Ecto neural progenitor cell (in vitro differentiated cells): ENCODE data around the gene KCNJ9.
"Not testable (repeated sequence)": the region's sequence is repeated elsewhere in the genome, so short reads cannot be mapped to it uniquely, and the experiment has no call there.

Experiments used
- DNase-seq: peaks from one replicate; pipeline ENCODE4 v3.0.0-alpha.2; 2018; ENCODE audit warnings: low spot score

The KCNJ9 gene

GRCh38 chr1:160103658-160104408, 22.5 kb downstream of the KCNJ9 start:
- DNase-seq: no peak

- DNase-seq: no peak
These were observed 23.1 kb downstream of the KCNJ9 start for GRCh38 chr1:160104486-160104885.

- DNase-seq: no peak
These were observed 23.8 kb downstream of the KCNJ9 start for GRCh38 chr1:160105155-160105554.

GRCh38 chr1:160107512-160107911, 26.2 kb downstream of the KCNJ9 start:
- no peak for DNase-seq

GRCh38 chr1:160108888-160109662, 27.7 kb downstream of the KCNJ9 start:
- peak; percentile 85 for DNase-seq

DNA sequence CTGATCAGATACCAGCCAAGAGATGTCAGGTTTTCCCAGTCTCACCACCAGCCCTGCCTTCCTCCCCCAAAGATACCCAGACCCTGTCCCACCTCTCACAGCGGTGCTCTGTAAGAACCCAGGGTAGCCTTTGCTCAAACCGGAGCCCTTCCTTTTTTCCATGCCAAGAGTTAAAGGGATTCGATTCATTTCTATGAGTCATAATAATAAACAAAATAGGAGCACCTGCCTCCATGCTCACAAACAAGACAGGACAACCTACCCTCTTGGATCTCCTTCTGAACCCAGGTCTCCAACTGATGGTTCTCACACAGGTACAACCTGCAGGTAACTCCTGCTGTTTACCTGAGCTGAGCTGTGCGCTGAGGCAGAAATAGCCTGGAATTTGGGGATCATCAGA, 28.3 kb downstream of the KCNJ9 start:
- no peak for DNase-seq

DNA sequence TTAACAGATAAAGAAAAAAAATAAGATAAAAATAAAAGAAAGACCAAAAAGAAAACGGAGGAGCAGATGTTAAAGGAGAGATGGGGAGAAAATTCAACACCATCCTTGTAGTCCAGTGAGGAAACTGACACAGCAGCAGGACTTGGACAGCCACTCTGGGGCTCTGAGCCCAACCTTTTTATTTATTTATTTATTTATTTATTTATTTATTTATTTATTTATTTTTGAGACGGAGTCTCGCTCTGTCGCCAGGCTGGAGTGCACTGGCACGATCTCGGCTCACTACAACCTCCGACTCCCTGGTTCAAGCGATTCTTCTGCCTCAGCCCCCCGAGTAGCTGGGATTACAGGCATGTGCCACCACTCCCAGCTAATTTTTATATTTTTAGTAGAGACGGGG, 30.1 kb downstream of the KCNJ9 start:
- not testable (repeated sequence) for DNase-seq

- DNase-seq: no peak
These were observed 31.0 kb downstream of the KCNJ9 start for GRCh38 chr1:160112357-160112756.

- no peak for DNase-seq
These were observed 32.1 kb downstream of the KCNJ9 start for GRCh38 chr1:160113407-160113806.

DNA sequence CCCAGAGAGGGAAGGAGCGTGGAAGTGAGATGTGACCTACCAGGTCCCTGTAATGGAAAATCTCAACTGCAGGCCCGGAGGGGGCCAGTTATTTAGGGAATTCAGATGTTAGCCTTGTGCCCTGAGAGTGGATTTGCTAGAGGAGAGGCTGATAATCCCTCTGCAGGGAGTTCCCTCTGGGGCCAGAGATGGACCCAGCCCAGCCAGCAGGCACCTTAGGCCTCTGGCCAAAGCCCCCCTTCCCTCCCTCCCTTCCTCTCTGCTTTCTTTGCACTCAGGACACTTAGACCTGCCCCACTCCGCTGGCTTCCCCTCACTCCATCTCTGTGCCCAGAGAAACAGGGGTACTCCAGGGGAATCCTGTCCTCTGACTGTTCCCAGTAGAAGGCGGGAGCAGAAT, 32.7 kb downstream of the KCNJ9 start:
- DNase-seq: no peak

GRCh38 chr1:160115545-160116282, 34.4 kb downstream of the KCNJ9 start, which contains the start of gene ATP1A2:
Gene ATP1A2 (plus strand): TSS chr1:160115759. CDS start chr1:160115862, 103 bp downstream.
- DNase-seq: peak; percentile 75

GRCh38 chr1:160116283-160117147, 35.2 kb downstream of the KCNJ9 start:
- DNase-seq: no peak

DNA sequence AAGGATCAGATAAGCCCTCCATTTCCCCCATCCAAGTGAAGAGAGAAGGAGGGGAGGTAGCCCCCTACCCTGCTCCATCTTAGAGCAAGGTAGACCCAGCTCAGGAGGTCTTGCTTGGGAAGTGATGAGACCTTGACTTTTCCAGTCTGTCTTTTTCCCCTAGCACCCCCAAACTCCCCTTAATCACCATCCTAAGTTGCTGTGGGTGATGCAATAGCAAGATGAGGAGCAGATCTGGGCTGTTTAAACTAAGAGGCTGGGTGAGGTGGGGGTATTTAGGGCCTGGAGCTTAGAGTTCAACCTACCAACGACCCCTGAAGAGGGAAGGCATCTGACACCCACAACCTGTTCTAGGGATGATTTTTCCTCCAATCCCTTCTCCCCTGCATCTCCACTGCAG, 36.0 kb downstream of the KCNJ9 start:
- no peak for DNase-seq

- DNase-seq: no peak
These were observed 36.4 kb downstream of the KCNJ9 start for GRCh38 chr1:160117709-160118183.

GRCh38 chr1:160118928-160119327, 37.6 kb downstream of the KCNJ9 start:
- no peak for DNase-seq

DNA sequence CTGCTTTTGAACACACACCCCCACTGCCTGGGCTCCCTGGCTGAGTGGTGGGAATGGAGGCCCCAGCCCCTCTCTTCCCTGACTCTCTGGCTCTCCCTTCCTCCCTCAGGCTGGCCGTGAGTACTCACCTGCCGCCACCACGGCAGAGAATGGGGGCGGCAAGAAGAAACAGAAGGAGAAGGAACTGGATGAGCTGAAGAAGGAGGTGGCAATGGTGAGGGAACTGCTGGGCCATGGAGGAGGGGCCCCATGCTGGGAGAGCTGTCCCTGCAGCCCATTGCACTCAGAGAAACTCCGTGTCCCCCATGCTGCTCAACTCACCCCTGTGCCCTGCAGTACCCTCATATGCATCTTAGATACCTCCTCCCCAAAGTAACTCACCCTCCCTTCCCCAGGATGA, 39.5 kb downstream of the KCNJ9 start:
- no peak for DNase-seq

DNA sequence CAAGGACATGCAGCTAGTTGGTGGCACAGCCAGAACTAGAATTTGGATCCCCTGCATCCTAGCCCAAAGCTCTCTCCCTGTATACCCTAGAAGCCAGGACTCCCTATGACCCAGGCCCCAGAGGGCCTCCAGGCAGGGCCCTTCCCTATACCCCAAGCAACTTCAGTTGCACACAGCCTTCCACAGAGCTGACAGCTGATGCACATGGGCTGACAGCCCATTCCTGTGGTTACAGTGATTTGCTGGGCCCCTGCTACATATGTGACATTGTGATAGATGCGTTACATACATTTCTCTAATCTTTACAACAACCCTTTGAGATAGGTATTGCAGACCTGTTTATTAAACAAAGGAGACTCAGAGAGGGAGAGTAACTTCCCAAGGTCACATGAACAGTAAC, 40.0 kb downstream of the KCNJ9 start:
- no peak for DNase-seq

DNA sequence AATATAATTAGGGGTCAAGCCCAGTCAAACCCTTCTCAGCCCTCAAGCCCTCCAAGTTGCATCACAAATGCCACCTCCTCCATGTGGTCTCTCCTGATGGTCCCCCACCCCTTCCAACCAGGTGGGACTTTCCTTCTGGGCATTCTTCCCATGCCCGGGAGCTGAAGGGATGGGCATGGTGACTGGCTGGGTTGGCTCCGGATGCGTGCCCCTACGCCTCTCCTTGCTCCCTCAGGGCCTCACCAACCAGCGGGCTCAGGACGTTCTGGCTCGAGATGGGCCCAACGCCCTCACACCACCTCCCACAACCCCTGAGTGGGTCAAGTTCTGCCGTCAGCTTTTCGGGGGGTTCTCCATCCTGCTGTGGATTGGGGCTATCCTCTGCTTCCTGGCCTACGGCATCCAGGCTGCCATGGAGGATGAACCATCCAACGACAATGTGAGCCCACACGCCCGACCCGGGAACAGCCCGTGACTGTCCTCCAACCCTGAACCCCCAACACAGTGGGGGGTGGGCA, 41.7 kb downstream of the KCNJ9 start:
- no peak for DNase-seq

GRCh38 chr1:160123726-160124125, 42.4 kb downstream of the KCNJ9 start:
- DNase-seq: no peak

- DNase-seq: no peak
These were observed 43.6 kb downstream of the KCNJ9 start for GRCh38 chr1:160124705-160125478.

DNA sequence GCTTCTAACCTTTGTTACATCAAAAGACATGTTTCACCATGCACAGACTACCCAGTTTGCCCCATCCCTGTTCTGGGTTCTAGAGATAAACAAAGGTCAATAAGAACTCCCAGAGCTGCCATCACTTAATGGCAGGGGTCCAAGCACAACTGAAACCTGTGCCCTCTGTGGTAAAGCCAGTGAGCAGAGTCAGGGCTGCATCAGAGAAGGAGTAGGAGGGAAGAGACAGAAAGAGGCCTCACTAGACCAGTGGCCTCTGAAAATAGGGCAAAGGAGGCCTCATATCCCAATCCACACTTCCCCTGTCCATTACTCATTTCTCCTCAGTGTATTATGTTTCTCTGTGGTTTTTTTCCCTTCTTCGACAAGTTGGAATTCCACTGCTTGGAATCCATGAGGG, 44.4 kb downstream of the KCNJ9 start:
- DNase-seq: no peak
